Thymus (tissue), 11 donors: ENCODE measurements around the gene GET4. TPM values are rescaled to one million over a fixed set of nuclear protein-coding genes. Genes with fewer than 3 reads are reported as not detected.
"Not testable (repeated sequence)": the region's sequence is repeated elsewhere in the genome, so short reads cannot be mapped to it uniquely, and the experiment has no call there.

ENCODE experiments used
- DNase-seq, 9 donors: peaks; one replicate each; pipeline ENCODE4 v3.0.0-alpha.2; 2013; ENCODE audit warnings: low spot score in 9 of 9, low read depth in 6 of 9, missing footprints in 1 of 9
- H3K27ac ChIP-seq, 2 donors: one replicate each; pipeline ENCODE4 v1.5.1; 2013; ENCODE audit warnings: control low read depth in 1 of 2, low read depth in 1 of 2, low read length in 1 of 2, mild to moderate bottlenecking in 1 of 2, moderate library complexity in 1 of 2
- H3K27me3 ChIP-seq, 2 donors: one replicate each; pipeline ENCODE4 v1.5.1; 2013; ENCODE audit warnings: low read length in 1 of 2; ENCODE audit not compliant: control insufficient read depth in 2 of 2, insufficient read depth in 1 of 2
- H3K36me3 ChIP-seq, 2 donors: one replicate each; pipeline ENCODE4 v1.5.1; 2013; ENCODE audit warnings: low read length in 1 of 2, mild to moderate bottlenecking in 1 of 2, moderate library complexity in 1 of 2; ENCODE audit not compliant: control insufficient read depth in 2 of 2, insufficient read depth in 2 of 2
- H3K4me1 ChIP-seq, 2 donors: one replicate each; pipeline ENCODE4 v1.5.1; 2013; ENCODE audit warnings: low read length in 2 of 2; ENCODE audit not compliant: control insufficient read depth in 2 of 2, insufficient read depth in 2 of 2
- H3K4me3 ChIP-seq, 2 donors: one replicate each; pipeline ENCODE4 v1.5.1; 2013; ENCODE audit warnings: low read length in 2 of 2, control low read depth in 1 of 2, mild to moderate bottlenecking in 1 of 2
- H3K9me3 ChIP-seq, 2 donors: one replicate each; pipeline ENCODE4 v1.5.1; 2013; ENCODE audit warnings: low read length in 1 of 2, mild to moderate bottlenecking in 1 of 2; ENCODE audit not compliant: control insufficient read depth in 2 of 2, insufficient read depth in 1 of 2
- WGBS: extraction: QIAGEN DNeasy Blood & Tissue Kit; methylation state at CpG from one replicate; pipeline ENCODE4 v1.1.7; 2013; 5-methylcytosine and 5-hydroxymethylcytosine counted together
- polyA plus RNA-seq: library from polyadenylated mRNA; stranded (reverse); fragments of 200-250 nt; gene quantifications from one replicate; pipeline ENCODE4 v1.2.3, GENCODE V29; 2013
- total RNA-seq: library from RNA; stranded (reverse); fragments of 120-200 nt; gene quantifications from one replicate; pipeline ENCODE4 v1.2.4, GENCODE V29; 2013
- donor health status: healthy.

Gene GET4
- total and polyA plus RNA-seq, 2 donors: 24.3 to 84.7 TPM

DNA sequence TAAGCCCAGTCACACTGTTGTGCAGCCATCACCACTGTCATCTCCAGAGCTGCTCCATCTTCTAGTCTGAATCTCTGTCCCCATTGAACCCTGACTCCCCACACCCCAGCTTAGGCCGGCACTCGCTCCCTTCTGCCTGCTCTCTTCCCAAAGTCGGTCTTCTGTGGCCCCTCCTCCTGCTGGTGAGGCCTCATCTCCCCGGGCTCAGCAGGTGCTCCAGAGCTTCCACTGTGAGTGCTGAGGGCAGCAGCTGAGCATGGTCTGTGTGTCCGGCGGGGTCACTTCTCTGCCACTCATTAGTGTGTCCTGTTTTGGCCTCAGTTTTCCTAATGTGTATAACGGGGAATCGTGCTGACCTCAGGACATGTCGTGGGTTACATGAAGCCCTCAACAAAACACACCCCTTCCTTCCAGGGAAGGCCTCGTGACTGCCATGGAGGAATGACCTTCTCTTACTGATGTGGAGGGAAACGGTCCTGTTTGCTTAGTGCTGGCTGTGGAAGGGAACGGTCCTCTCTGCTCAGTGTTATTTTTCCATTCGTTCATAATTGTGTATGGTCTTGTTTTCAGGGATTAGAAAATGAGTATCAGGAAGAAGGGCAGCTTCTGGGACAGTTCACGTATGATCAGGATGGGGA lies 4.3 kb upstream of the GET4 start:
- no peak overlapping the region for H3K4me3 ChIP-seq
- no peak for DNase-seq
- H3K27ac ChIP-seq: no peak overlapping the region
- H3K27me3 ChIP-seq: no peaks in the 10 kb centered on the region
- H3K9me3 ChIP-seq: no peaks in the 10 kb centered on the region
- peaks cover 0 to 11% of the 10 kb centered on the region in 2 donors for H3K4me1 ChIP-seq
- 96% methylated on average over 14 of the region's 14 CpGs for WGBS
- H3K36me3 ChIP-seq: peaks cover 30 to 34% of the 10 kb centered on the region in 2 donors

DNA sequence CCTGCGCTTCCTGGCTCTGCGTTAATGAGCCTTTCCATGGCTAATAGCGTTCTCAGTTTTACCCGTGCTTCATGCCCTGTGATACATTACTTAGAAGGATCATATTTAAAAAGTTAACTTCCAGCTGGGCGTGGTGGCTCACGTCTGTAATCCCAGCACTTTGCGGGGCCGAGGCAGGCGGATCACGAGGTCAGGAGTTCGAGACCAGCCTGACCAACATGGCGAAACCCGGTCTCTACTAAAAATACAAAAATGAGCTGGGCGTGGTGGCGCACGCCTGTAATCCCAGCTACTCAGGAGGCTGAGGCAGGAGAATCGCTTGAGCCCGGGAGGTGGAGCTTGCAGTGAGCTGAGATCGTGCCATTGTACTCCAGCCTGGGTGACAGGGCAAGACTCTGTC lies 3.7 kb upstream of the GET4 start:
- H3K9me3 ChIP-seq: not testable (repeated sequence)

DNA sequence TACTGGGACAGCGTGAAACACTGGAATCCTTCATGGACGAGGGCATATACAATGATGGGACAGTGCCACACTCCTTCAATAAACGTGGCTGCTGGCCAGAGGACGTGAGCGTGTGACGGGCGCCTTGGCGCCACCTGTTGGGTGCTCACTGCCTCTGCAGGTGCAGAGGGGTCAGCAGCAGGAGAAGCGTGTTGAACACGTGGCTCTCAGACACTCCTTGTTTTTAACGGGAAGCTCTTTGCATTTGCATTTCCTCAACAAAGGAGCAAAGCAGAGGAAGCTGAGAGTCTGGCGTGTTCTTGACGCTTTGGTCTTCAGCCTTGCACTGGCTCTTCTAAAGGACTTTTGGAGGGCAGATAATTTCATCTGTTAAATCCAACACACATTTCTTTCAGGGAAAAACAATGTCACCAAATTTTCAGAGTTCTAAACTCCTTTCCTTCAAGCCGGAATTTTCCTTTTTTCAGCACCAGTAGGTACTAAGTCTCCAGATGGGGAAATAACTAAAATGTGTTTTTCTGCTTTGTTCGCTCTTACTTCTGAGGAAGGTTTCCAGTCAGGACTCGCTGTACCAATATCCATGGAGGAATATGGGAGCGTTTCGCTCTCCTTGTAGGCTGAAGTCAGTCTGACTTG lies 2.9 kb upstream of the GET4 start:
- no peak overlapping the region for H3K4me3 ChIP-seq
- H3K36me3 ChIP-seq: peaks cover 17 to 23% of the 10 kb centered on the region in 2 donors
- 39% methylated on average over 18 of the region's 18 CpGs for WGBS
- peak in 8 of 9 donors; percentile 31 to 76 (median 54) for DNase-seq
- H3K27ac ChIP-seq: no peak overlapping the region
- no peaks in the 10 kb centered on the region for H3K27me3 ChIP-seq
- H3K9me3 ChIP-seq: no peaks in the 10 kb centered on the region
- peaks cover 7 to 16% of the 10 kb centered on the region in 2 donors for H3K4me1 ChIP-seq

More for the DNA sequence above, 3.7 kb upstream of the GET4 start:
- H3K27ac ChIP-seq, H3K27me3 ChIP-seq, DNase-seq, H3K4me3 ChIP-seq: not testable (repeated sequence)
- WGBS: 95% methylated on average over 19 of the region's 19 CpGs
- Histone ChIP-seq H3K36me3 (peaks cover 24 to 28% of the 10 kb centered on the region in 2 donors), H3K4me1 (peaks cover 0 to 11% of the 10 kb centered on the region in 2 donors)

DNA sequence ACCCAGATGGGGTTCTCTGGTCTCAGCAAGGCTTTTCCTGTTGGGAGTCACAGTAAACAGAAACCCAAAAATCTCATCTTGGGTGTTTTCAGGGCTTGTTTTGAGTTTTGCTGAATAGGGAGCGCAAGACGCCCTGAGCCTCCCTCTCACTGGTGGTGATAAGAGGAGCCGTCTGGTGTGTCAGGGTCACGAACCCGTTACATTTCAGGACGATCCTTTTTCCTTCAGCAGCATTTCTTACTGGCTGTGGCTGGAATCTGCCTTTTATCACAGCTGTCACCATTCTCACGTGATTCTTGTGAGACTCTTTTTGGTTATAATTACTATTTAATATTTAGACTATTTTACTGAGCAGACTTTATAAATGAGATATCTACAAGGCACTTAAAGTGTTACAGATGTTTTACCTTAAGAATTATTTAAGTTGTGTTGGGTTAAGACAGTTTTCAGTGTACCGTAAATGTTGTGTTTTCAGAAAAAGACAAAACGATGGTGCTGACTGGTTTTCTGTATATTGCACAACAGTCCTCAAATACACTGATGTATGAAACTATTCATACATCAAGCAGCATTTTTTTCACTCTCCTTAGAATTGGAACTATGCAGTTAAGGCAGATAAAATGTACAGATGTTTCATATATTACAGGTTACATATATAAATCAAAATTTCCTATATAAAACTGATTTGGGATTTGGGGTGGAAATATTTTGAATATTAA lies 2.2 kb upstream of the GET4 start:
- DNase-seq: no peak
- 96% methylated on average over 9 of the region's 9 CpGs for WGBS
- H3K4me1 ChIP-seq: peaks cover 7 to 19% of the 10 kb centered on the region in 2 donors
- no peak overlapping the region for H3K4me3 ChIP-seq
- no peak overlapping the region for H3K27ac ChIP-seq
- no peaks in the 10 kb centered on the region for H3K27me3 ChIP-seq
- no peaks in the 10 kb centered on the region for H3K9me3 ChIP-seq
- H3K36me3 ChIP-seq: peaks cover 18 to 25% of the 10 kb centered on the region in 2 donors

DNA sequence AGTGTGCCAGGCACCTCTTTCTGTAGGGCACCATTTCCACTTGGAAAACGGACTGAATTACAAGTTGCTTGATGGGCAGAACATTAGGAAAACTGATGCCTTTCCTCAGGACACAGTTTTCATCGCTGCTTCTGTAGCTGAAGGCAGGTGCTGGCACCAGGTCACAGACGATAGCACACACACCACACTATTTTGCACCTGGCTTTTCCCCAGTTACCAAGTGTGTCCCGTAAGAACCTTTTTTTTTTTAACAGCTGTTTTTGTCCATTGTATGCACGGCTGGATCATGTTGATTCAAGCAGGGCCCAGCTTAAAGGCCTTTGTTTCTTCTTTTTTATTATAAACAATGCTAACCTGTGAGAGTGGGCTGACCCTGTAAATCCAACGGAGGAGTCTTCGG lies 1.3 kb upstream of the GET4 start:
- Histone ChIP-seq H3K4me3 (no peak overlapping the region), H3K4me1 (peaks cover 7 to 20% of the 10 kb centered on the region in 2 donors), H3K27ac (no peak overlapping the region), H3K9me3 (no peaks in the 10 kb centered on the region), H3K36me3 (peaks cover 14 to 23% of the 10 kb centered on the region in 2 donors), H3K27me3 (no peaks in the 10 kb centered on the region)
- no peak for DNase-seq
- WGBS: 95% methylated on average over 7 of the region's 7 CpGs

DNA sequence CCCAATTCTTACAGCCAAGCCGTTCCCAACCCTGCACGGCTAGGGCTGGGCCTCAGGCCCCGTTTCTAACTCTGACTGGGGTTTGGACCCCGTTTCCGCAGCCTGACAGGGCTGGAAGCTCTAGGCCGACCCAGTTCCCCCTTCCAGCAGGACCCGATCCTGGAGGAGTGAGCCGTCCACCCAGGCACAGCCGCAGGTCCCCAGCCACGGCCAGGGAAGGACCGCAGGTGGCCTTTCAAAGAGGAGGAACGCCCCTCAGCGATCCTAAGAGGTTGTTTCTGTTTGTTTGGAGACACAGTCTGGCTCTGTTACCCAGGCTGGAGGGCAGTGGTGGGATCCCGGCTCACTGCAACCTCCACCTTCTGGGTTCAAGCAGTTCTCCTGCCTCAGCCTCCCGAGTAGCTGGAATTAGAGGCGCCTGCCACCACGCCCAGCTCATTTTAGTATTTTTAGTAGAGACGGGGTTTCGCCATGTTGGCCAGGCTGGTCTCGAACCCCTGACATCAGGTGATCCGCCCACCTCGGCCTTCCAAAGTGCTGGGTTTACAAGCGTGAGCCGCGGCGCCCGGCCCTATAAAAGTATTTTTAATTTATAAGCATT lies 778 bp upstream of the GET4 start:
- Histone ChIP-seq H3K4me3 (peak overlapping the region; percentile 40 to 41), H3K4me1 (peaks cover 7 to 20% of the 10 kb centered on the region in 2 donors), H3K27me3 (no peaks in the 10 kb centered on the region), H3K27ac (peak overlapping the region; percentile 46 to 78), H3K9me3 (no peaks in the 10 kb centered on the region), H3K36me3 (peaks cover 13 to 23% of the 10 kb centered on the region in 2 donors)
- 86% methylated on average over 27 of the region's 27 CpGs for WGBS
- peak in 1 of 9 donors; percentile 7 for DNase-seq

DNA sequence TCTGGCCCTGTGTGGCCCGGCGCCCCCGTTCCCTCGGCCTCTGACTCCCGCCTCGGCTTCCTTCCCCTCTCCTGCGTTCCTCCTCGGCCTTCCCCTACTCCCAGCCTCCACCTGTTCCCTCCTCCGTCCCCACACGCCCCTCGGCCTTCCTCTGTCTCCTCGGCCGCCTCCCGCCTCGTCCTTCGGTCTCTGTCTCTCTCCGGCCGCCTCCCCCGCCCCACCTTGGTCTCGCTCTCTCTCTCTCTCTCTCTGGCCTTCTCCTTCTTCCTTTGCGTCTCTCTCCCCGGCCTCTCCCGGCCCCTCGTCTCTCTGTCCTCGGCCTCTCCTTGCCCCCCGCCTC lies 588 bp downstream of the GET4 start:
- H3K27me3 ChIP-seq: no peaks in the 10 kb centered on the region
- H3K4me1 ChIP-seq: peaks cover 7 to 20% of the 10 kb centered on the region in 2 donors
- DNase-seq: peak in 2 of 9 donors; percentile 22 to 32
- peak overlapping the region; percentile 75 to 76 for H3K27ac ChIP-seq
- 2% methylated on average over 26 of the region's 26 CpGs for WGBS
- H3K9me3 ChIP-seq: no peaks in the 10 kb centered on the region
- H3K4me3 ChIP-seq: peak overlapping the region; percentile 79 to 94
- peaks cover 14 to 23% of the 10 kb centered on the region in 2 donors for H3K36me3 ChIP-seq

DNA sequence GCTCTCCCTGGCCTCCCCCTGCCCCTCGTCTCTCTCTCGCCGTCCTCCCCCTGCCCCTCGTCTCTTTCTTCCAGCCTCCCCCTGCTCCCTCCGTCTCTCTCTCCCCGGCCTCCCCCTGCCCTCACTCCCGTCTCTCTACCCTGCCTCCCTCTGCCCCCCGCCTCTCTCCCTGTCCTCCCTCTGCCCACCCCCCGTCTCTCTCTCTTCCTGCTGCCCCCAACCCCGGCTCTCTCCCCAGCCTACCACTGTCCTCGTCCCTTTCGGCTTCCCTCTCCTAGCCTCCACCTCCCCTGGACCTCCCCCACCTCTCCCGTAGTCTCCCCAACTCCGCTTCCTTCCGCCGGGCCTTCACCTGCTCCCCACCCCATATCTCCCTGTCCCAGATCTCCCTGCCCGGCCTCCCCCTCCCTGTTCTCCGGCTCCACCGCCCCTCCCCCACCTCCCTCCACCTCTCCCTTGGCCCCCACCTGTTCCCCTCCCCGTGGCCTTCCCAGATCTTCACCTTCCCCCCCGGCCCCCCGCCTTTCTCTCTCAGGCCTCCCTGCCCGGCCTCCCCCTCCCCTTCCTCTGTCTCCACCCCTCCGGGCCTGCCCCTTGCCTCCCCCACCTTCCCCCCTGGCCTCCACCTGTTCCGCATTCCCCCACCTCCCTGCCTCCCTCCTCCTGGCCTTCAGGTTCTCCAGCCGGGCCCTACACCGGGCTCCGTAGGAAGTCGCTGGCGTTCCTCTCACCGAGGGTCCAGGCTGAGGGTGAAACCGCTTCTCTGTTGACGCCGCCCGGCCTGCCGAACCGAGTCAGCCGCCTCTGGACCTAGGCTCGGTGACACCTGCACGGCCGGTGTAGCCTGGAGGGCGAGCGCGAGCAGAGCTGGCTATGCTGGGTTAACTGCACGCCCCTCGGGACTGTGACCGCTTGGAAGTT lies 1.2 kb downstream of the GET4 start:
- Histone ChIP-seq H3K4me1 (peaks cover 7 to 20% of the 10 kb centered on the region in 2 donors), H3K27me3 (no peaks in the 10 kb centered on the region), H3K27ac (peak overlapping the region; percentile 55 to 76), H3K9me3 (no peaks in the 10 kb centered on the region), H3K36me3 (peaks cover 15 to 16% of the 10 kb centered on the region in 2 donors), H3K4me3 (peak overlapping the region; percentile 79 to 94)
- 16% methylated on average over 47 of the region's 47 CpGs for WGBS
- DNase-seq: peak in 2 of 9 donors; percentile 13 to 31
